SK-N-SH treated with all-trans-retinoic acid at 6 μM for 48 hours (cell line): Measurements from ENCODE around the gene DHX58.

Source experiments
- ATAC-seq: fragments of 200-7000 bp; cut with Tn5 transposase; 3 replicates; pipeline ENCODE4 v1.9.1; 2020; ENCODE audit warnings: mild to moderate bottlenecking, moderate library complexity
- BACH2 ChIP-seq: fragments of 250-450 bp; sonication (Bioruptor Pico); IDR thresholded peaks from 2 replicates; pipeline ENCODE4 v1.9.0; 2021; ENCODE audit warnings: mild to moderate bottlenecking, borderline replicate concordance
- CSDC2 ChIP-seq: fragments of 250-450 bp; sonication (Bioruptor Pico); IDR thresholded peaks from 2 replicates; pipeline ENCODE4 v1.5.0; 2020; ENCODE audit warnings: mild to moderate bottlenecking, moderate library complexity
- ESRRG ChIP-seq: fragments of 250-450 bp; sonication (Bioruptor Pico); IDR thresholded peaks from 2 replicates; pipeline ENCODE4 v1.6.1; 2021; ENCODE audit warnings: mild to moderate bottlenecking
- GLIS3 ChIP-seq: fragments of 250-450 bp; sonication (Bioruptor Pico); IDR thresholded peaks from 2 replicates; pipeline ENCODE4 v1.5.0; 2020; ENCODE audit warnings: mild to moderate bottlenecking, moderate library complexity
- ISL1 ChIP-seq: fragments of 250-450 bp; sonication (Bioruptor Pico); IDR thresholded peaks from 2 replicates; pipeline ENCODE4 v2.1.2; 2022; ENCODE audit warnings: mild to moderate bottlenecking, moderate library complexity
- PPARA ChIP-seq: fragments of 250-450 bp; sonication (Bioruptor Pico); IDR thresholded peaks from 2 replicates; pipeline ENCODE4 v1.5.0; 2020; ENCODE audit warnings: mild to moderate bottlenecking, borderline replicate concordance
- RARB ChIP-seq: fragments of 250-450 bp; sonication (Bioruptor Pico); IDR thresholded peaks from 2 replicates; pipeline ENCODE4 v1.8.0; 2021; ENCODE audit warnings: mild to moderate bottlenecking, moderate library complexity
- TOX ChIP-seq: fragments of 250-450 bp; sonication (Bioruptor Pico); IDR thresholded peaks from 2 replicates; pipeline ENCODE4 v1.8.0; 2021; ENCODE audit warnings: mild to moderate bottlenecking, moderate library complexity, borderline replicate concordance
- ZC3H10 ChIP-seq: fragments of 250-450 bp; sonication (Bioruptor Pico); IDR thresholded peaks from 2 replicates; pipeline ENCODE4 v1.5.1; 2021; ENCODE audit warnings: mild to moderate bottlenecking, moderate library complexity
- ZFP3 ChIP-seq: fragments of 250-450 bp; sonication (Bioruptor Pico); IDR thresholded peaks from 2 replicates; pipeline ENCODE4 v1.5.0; 2020; ENCODE audit warnings: mild to moderate bottlenecking, moderate library complexity
- ZFP30 ChIP-seq: fragments of 450-650 bp; formaldehyde crosslinking; IDR thresholded peaks from 2 replicates; pipeline ENCODE4 v1.5.0; 2022; ENCODE audit warnings: mild to moderate bottlenecking, moderate library complexity
- ZNF8 ChIP-seq: fragments of 450-650 bp; formaldehyde crosslinking; IDR thresholded peaks from 2 replicates; pipeline ENCODE4 v1.5.0; 2020; ENCODE audit warnings: mild to moderate bottlenecking, moderate library complexity
- TF ChIP-seq, protein P1 (sequence below): fragments of 250-450 bp; sonication (Bioruptor Pico); IDR thresholded peaks from 2 replicates; pipeline ENCODE4 v1.8.0; 2020; ENCODE audit warnings: mild to moderate bottlenecking, moderate library complexity, borderline replicate concordance
- TF ChIP-seq, protein P2 (sequence below): fragments of 250-450 bp; sonication (Bioruptor Pico); IDR thresholded peaks from 2 replicates; pipeline ENCODE4 v1.5.1; 2020; ENCODE audit warnings: low read depth, mild to moderate bottlenecking, moderate library complexity
- TF ChIP-seq, protein P3 (sequence below): fragments of 250-450 bp; sonication (Bioruptor Pico); IDR thresholded peaks from 2 replicates; pipeline ENCODE4 v1.8.0; 2021; ENCODE audit warnings: low read depth, mild to moderate bottlenecking, moderate library complexity, borderline replicate concordance
- TF ChIP-seq, protein P4 (sequence below): fragments of 250-450 bp; sonication (Bioruptor Pico); IDR thresholded peaks from 2 replicates; pipeline ENCODE4 v1.5.0; 2020; ENCODE audit warnings: mild to moderate bottlenecking, moderate library complexity
- TF ChIP-seq, protein P5 (sequence below): fragments of 250-450 bp; sonication (Bioruptor Pico); IDR thresholded peaks from 2 replicates; pipeline ENCODE4 v1.5.1; 2021; ENCODE audit warnings: mild to moderate bottlenecking, moderate library complexity

The DHX58 gene

DNA sequence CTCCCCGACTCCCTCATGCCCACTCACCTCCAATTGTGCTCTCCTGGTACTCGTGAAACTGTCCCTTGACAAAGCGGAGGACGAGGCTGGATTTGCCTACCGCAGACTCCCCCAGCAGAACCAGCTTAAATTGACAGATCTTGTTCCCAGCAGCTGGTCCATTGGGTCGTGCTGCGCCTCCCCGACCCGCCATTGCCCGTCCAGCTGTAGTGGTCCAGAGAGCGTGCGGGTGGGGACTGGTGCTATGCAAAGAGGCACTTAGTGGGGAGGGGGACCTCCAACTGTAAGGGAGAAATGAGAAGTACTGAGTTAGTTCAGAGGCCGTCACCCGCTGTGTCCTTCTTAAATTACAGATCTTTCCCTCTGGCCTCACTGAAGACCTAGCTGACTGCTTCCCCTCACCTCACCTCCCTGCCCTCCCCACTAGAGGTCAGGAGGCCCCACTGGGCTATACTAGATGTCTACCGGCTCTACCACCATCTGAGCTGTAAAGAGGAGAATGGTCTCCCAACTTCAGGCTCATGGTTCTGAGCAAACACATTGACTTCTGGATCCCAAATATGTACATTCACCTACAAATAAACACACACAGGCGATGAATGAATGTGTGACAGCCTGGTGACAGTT, 17.9 kb upstream of the DHX58 start (continued):
- TF ChIP-seq, protein P1, sequence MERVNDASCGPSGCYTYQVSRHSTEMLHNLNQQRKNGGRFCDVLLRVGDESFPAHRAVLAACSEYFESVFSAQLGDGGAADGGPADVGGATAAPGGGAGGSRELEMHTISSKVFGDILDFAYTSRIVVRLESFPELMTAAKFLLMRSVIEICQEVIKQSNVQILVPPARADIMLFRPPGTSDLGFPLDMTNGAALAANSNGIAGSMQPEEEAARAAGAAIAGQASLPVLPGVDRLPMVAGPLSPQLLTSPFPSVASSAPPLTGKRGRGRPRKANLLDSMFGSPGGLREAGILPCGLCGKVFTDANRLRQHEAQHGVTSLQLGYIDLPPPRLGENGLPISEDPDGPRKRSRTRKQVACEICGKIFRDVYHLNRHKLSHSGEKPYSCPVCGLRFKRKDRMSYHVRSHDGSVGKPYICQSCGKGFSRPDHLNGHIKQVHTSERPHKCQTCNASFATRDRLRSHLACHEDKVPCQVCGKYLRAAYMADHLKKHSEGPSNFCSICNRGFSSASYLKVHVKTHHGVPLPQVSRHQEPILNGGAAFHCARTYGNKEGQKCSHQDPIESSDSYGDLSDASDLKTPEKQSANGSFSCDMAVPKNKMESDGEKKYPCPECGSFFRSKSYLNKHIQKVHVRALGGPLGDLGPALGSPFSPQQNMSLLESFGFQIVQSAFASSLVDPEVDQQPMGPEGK (CRISPR knock-in tag), result no peak
- no peak for TF ChIP-seq BACH2 (CRISPR knock-in tag)
- no peak for TF ChIP-seq ISL1 (CRISPR knock-in tag)
- TF ChIP-seq PPARA (CRISPR knock-in tag), result no peak
- TF ChIP-seq TOX, result no peak
- TF ChIP-seq ZFP30 (CRISPR knock-in tag), result no peak

DNA sequence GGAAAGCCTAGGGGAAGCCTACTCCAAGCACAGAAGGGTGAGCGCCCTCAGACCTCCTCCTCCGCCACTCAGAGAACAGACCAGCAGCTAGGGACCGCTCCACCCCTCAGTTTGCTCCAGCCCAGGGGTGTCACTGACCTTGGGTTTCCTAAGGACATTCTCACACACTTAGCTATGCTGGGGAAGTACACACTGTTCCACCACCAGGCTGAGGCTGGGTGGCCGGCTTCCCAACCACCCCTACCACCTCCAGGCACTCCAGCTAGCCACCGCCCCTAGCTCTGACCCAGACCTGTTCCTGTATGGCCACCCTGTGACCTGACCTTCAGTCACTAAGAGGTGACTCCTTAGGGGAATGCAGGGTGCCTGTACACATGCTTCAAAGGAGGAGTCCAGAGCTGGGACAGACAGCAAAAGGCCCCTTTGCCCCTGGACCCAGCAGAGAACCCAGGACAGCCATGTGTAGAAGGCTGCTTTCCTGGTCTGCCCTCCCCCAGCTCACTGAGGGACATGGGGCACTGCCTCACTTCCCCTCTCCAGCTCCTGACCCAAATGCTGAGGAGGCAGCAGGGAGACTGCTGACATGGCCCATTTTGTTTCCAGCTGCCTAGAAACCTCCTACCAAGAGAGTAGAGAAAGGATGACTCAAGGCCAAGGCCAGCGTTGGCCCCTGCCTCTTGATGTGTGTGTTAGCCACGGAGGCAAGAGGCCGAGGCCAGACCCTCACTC, 16.8 kb upstream of the DHX58 start:
- ATAC-seq, result no peak
- TF ChIP-seq, protein P1 (CRISPR knock-in tag), result no peak
- TF ChIP-seq ZFP30 (CRISPR knock-in tag), result no peak
- TF ChIP-seq ESRRG (CRISPR knock-in tag), result no peak
- TF ChIP-seq TOX, result no peak
- TF ChIP-seq, protein P2, sequence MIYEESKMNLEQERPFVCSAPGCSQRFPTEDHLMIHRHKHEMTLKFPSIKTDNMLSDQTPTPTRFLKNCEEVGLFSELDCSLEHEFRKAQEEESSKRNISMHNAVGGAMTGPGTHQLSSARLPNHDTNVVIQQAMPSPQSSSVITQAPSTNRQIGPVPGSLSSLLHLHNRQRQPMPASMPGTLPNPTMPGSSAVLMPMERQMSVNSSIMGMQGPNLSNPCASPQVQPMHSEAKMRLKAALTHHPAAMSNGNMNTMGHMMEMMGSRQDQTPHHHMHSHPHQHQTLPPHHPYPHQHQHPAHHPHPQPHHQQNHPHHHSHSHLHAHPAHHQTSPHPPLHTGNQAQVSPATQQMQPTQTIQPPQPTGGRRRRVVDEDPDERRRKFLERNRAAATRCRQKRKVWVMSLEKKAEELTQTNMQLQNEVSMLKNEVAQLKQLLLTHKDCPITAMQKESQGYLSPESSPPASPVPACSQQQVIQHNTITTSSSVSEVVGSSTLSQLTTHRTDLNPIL, result no peak
- no peak for TF ChIP-seq BACH2 (CRISPR knock-in tag)
- no peak for TF ChIP-seq ISL1 (CRISPR knock-in tag)
- TF ChIP-seq, protein P3, sequence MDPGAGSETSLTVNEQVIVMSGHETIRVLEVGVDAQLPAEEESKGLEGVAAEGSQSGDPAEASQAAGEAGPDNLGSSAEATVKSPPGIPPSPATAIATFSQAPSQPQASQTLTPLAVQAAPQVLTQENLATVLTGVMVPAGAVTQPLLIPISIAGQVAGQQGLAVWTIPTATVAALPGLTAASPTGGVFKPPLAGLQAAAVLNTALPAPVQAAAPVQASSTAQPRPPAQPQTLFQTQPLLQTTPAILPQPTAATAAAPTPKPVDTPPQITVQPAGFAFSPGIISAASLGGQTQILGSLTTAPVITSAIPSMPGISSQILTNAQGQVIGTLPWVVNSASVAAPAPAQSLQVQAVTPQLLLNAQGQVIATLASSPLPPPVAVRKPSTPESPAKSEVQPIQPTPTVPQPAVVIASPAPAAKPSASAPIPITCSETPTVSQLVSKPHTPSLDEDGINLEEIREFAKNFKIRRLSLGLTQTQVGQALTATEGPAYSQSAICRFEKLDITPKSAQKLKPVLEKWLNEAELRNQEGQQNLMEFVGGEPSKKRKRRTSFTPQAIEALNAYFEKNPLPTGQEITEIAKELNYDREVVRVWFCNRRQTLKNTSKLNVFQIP, result no peak
- no peak for TF ChIP-seq RARB
- TF ChIP-seq, all 23 proteins: peak for 0

DNA sequence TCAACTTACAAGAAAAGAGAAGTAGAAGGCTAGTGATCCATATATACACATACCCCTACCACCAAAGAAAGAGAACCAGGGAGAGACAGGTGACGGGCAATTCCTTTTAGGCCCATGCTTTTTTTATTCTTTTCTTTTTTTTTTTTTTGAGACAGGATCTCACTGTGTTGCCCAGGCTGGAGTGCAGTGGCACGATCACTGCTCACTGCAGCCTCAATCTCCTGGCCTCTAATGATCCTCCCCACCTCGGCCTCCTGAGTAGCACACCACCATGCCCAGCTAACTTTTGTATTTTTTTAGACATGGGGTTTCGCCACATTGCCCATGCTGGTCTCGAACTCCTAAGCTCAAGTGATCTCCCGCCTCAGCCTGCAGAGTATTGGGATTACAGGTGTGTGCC, 14.9 kb upstream of the DHX58 start:
- ATAC-seq, result no peak
- TF ChIP-seq ZFP30 (CRISPR knock-in tag) (no peak), CSDC2 (no peak), ESRRG (CRISPR knock-in tag) (no peak), ISL1 (CRISPR knock-in tag) (no peak)
- TF ChIP-seq, protein P3, result no peak

DNA sequence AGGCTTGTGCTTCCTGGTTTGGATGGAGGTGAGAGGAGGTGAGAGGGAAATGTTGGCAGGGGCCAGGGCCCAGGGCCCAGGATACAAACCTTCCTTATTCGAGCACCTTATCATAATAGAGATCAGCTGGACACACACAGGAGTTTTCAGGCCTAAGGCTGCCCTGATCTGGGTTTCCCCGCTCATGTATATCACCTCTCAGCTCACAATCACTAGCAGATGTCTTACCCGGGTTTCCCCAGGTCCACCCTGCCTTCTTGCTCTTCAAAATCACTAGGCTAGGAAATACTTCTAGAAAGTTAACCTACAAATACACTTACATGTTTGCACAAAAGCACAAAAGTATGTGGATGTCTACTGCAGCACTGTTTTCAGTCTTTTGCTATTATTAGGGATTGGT, 14.3 kb upstream of the DHX58 start:
- ATAC-seq, result no peak
- TF ChIP-seq ISL1 (CRISPR knock-in tag) (no peak), BACH2 (CRISPR knock-in tag) (no peak), ZC3H10 (CRISPR knock-in tag) (no peak), GLIS3 (no peak), ZFP3 (no peak), TOX (no peak), ZNF8 (CRISPR knock-in tag) (no peak)
- TF ChIP-seq, protein P3, result no peak
- TF ChIP-seq, protein P4, sequence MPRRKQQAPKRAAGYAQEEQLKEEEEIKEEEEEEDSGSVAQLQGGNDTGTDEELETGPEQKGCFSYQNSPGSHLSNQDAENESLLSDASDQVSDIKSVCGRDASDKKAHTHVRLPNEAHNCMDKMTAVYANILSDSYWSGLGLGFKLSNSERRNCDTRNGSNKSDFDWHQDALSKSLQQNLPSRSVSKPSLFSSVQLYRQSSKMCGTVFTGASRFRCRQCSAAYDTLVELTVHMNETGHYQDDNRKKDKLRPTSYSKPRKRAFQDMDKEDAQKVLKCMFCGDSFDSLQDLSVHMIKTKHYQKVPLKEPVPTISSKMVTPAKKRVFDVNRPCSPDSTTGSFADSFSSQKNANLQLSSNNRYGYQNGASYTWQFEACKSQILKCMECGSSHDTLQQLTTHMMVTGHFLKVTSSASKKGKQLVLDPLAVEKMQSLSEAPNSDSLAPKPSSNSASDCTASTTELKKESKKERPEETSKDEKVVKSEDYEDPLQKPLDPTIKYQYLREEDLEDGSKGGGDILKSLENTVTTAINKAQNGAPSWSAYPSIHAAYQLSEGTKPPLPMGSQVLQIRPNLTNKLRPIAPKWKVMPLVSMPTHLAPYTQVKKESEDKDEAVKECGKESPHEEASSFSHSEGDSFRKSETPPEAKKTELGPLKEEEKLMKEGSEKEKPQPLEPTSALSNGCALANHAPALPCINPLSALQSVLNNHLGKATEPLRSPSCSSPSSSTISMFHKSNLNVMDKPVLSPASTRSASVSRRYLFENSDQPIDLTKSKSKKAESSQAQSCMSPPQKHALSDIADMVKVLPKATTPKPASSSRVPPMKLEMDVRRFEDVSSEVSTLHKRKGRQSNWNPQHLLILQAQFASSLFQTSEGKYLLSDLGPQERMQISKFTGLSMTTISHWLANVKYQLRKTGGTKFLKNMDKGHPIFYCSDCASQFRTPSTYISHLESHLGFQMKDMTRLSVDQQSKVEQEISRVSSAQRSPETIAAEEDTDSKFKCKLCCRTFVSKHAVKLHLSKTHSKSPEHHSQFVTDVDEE (CRISPR knock-in tag), result no peak
- TF ChIP-seq, protein P2, result no peak
- TF ChIP-seq, protein P5, sequence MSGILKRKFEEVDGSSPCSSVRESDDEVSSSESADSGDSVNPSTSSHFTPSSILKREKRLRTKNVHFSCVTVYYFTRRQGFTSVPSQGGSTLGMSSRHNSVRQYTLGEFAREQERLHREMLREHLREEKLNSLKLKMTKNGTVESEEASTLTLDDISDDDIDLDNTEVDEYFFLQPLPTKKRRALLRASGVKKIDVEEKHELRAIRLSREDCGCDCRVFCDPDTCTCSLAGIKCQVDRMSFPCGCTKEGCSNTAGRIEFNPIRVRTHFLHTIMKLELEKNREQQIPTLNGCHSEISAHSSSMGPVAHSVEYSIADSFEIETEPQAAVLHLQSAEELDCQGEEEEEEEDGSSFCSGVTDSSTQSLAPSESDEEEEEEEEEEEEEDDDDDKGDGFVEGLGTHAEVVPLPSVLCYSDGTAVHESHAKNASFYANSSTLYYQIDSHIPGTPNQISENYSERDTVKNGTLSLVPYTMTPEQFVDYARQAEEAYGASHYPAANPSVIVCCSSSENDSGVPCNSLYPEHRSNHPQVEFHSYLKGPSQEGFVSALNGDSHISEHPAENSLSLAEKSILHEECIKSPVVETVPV (CRISPR knock-in tag), result no peak
